NCI-H774 (cell line): Measurements from ENCODE around the gene DUSP16.
"Not testable (repeated sequence)": the region's sequence is repeated elsewhere in the genome, so short reads cannot be mapped to it uniquely, and the experiment has no call there.

Experiments
- DNase-seq: peaks from one replicate; lab custom pipeline; 2025; lab: John Stamatoyannopoulos, UW

DUSP16 gene

GRCh38 chr12:12492547-12492946 is 70.1 kb downstream of the DUSP16 start:
- no peak for DNase-seq

- DNase-seq: no peak
These were observed 71.1 kb downstream of the DUSP16 start for GRCh38 chr12:12491606-12492005.

- DNase-seq: no peak
These were observed 73.7 kb downstream of the DUSP16 start for GRCh38 chr12:12488823-12489550.

- no peak for DNase-seq
These were observed 74.4 kb downstream of the DUSP16 start for GRCh38 chr12:12488296-12488695.

GRCh38 chr12:12487490-12487889 is 75.2 kb downstream of the DUSP16 start:
- no peak for DNase-seq

- no peak for DNase-seq
These were observed 75.9 kb downstream of the DUSP16 start for GRCh38 chr12:12486661-12487240.

- DNase-seq: no peak
These were observed 79.2 kb downstream of the DUSP16 start for GRCh38 chr12:12483438-12483837.

- no peak for DNase-seq
These were observed 79.7 kb downstream of the DUSP16 start for GRCh38 chr12:12482959-12483358.

GRCh38 chr12:12482150-12482761 is 80.4 kb downstream of the DUSP16 start:
- no peak for DNase-seq

- no peak for DNase-seq
These were observed 81.0 kb downstream of the DUSP16 start for GRCh38 chr12:12481631-12482030.

- DNase-seq: no peak
These were observed 82.6 kb downstream of the DUSP16 start for GRCh38 chr12:12480074-12480473.

GRCh38 chr12:12477532-12477890 is 85.2 kb downstream of the DUSP16 start:
- DNase-seq: no peak

- DNase-seq: no peak
These were observed 85.7 kb downstream of the DUSP16 start for GRCh38 chr12:12476857-12477531.

- DNase-seq: no peak
These were observed 87.5 kb downstream of the DUSP16 start for GRCh38 chr12:12474931-12475795.

GRCh38 chr12:12474471-12474928 is 88.2 kb downstream of the DUSP16 start:
- DNase-seq: no peak

- no peak for DNase-seq
These were observed 89.4 kb downstream of the DUSP16 start for GRCh38 chr12:12473223-12473622.

- DNase-seq: not testable (repeated sequence)
These were observed 90.4 kb downstream of the DUSP16 start for GRCh38 chr12:12471982-12472961.

- DNase-seq: no peak
These were observed 91.8 kb downstream of the DUSP16 start for GRCh38 chr12:12470751-12471306.

- no peak for DNase-seq
These were observed 93.3 kb downstream of the DUSP16 start for GRCh38 chr12:12469386-12469785.

GRCh38 chr12:12468575-12468974 is 94.1 kb downstream of the DUSP16 start:
- no peak for DNase-seq
